HepG2 (cell line): ENCODE data around the gene CREG1. TPM values are rescaled to one million over a fixed set of nuclear protein-coding genes. Genes with fewer than 3 reads are reported as not detected.

Source experiments
- ATF3 ChIP-seq: sonication (generic); formaldehyde crosslinking; IDR thresholded peaks from 2 replicates; pipeline ENCODE4 v1.4.0; 2020; ENCODE audit warnings: missing genetic modification reagents
- GABPA ChIP-seq, 2 experiments: IDR thresholded peaks; 2 replicates each; pipeline ENCODE4 v1.6.1; 2011 to 2016; ENCODE audit warnings: low read depth in 2 of 2, low read length in 1 of 2, missing biosample characterization in 1 of 2, missing genetic modification characterization in 1 of 2
- GMEB2 ChIP-seq: IDR thresholded peaks from 2 replicates; pipeline ENCODE4 v1.6.1; 2016; ENCODE audit warnings: missing biosample characterization, missing genetic modification reagents, low read depth
- MXD3 ChIP-seq: IDR thresholded peaks from 2 replicates; pipeline ENCODE4 v1.6.1; 2016; ENCODE audit warnings: mild to moderate bottlenecking, missing biosample characterization, missing genetic modification reagents
- RBM39 ChIP-seq: fragments of 200-400 bp; formaldehyde crosslinking; IDR thresholded peaks from one replicate; pipeline ENCODE4 v1.6.1; 2018; ENCODE audit warnings: antibody characterized with exemption, mild to moderate bottlenecking, low read depth, low read length; ENCODE audit not compliant: poor library complexity, severe bottlenecking
- REL ChIP-seq: sonication (generic); formaldehyde crosslinking; conservative IDR thresholded peaks from 2 replicates; pipeline ENCODE4 v1.8.0; 2022; ENCODE audit warnings: mild to moderate bottlenecking, missing genetic modification reagents, moderate library complexity
- REPIN1 ChIP-seq: sonication (generic); formaldehyde crosslinking; IDR thresholded peaks from 2 replicates; pipeline ENCODE4 v1.8.0; 2022; ENCODE audit warnings: missing genetic modification reagents, low read depth, mild to moderate bottlenecking, borderline replicate concordance
- SNRNP70 ChIP-seq: fragments of 200-400 bp; formaldehyde crosslinking; IDR thresholded peaks from 2 replicates; pipeline ENCODE4 v1.6.1; 2017; ENCODE audit warnings: mild to moderate bottlenecking, low read depth, low read length, moderate library complexity
- THAP11 ChIP-seq: IDR thresholded peaks from 2 replicates; pipeline ENCODE4 v1.6.1; 2016; ENCODE audit warnings: missing biosample characterization, missing genetic modification reagents
- TOPORS ChIP-seq: sonication (generic); formaldehyde crosslinking; IDR thresholded peaks from 2 replicates; pipeline ENCODE4 v1.8.0; 2023; ENCODE audit warnings: mild to moderate bottlenecking, missing genetic modification reagents
- TP53 ChIP-seq: sonication (generic); formaldehyde crosslinking; conservative IDR thresholded peaks from 2 replicates; pipeline ENCODE4 v1.4.0; 2020; ENCODE audit warnings: missing genetic modification reagents
- YY1 ChIP-seq: IDR thresholded peaks from 2 replicates; pipeline ENCODE4 v1.6.1; 2011; ENCODE audit warnings: low read length, low read depth, moderate library complexity, mild to moderate bottlenecking; ENCODE audit not compliant: insufficient read depth, insufficient replicate concordance
- ZBTB4 ChIP-seq: sonication (generic); formaldehyde crosslinking; IDR thresholded peaks from 2 replicates; pipeline ENCODE4 v1.4.0; 2020; ENCODE audit warnings: missing genetic modification reagents, mild to moderate bottlenecking, borderline replicate concordance
- ZBTB49 ChIP-seq: sonication (generic); formaldehyde crosslinking; IDR thresholded peaks from 2 replicates; pipeline ENCODE4 v1.4.0; 2020; ENCODE audit warnings: missing genetic modification reagents, borderline replicate concordance
- ZNF263 ChIP-seq: sonication (generic); formaldehyde crosslinking; IDR thresholded peaks from 2 replicates; pipeline ENCODE4 v1.4.0; 2020; ENCODE audit warnings: missing genetic modification reagents
- ZNF382 ChIP-seq: sonication (generic); formaldehyde crosslinking; IDR thresholded peaks from 2 replicates; pipeline ENCODE4 v1.5.0; 2020; ENCODE audit warnings: missing genetic modification reagents, mild to moderate bottlenecking, borderline replicate concordance
- ZNF383 ChIP-seq: sonication (generic); formaldehyde crosslinking; IDR thresholded peaks from 2 replicates; pipeline ENCODE4 v1.4.0; 2020; ENCODE audit warnings: missing genetic modification reagents, mild to moderate bottlenecking, borderline replicate concordance
- ZNF432 ChIP-seq: sonication (generic); formaldehyde crosslinking; IDR thresholded peaks from 2 replicates; pipeline ENCODE4 v1.5.0; 2020; ENCODE audit warnings: missing genetic modification reagents, mild to moderate bottlenecking, borderline replicate concordance
- polyA plus RNA-seq, 8 experiments: library from polyadenylated mRNA; depleted of rRNA in 3 of 8; stranded (reverse) in 7 of 8; unstranded in 1 of 8; fragments of >200 nt; fragmentation: Illumina TruSeq in 4 of 8; extraction: Trizol in 4 of 8; gene quantifications; 2 replicates each; pipeline versions ENCODE4 v1.2.1 to v1.2.3, GENCODE V29; 2011 to 2016; ENCODE audit warnings: low read depth in 4 of 8, missing spikeins in 1 of 8, mixed read lengths in 1 of 8; ENCODE audit not compliant: insufficient read depth in 1 of 8
- total RNA-seq, 5 experiments: library from RNA; depleted of rRNA; stranded (reverse); fragments of >200 nt; fragmentation: Illumina TruSeq; extraction: Trizol; gene quantifications; 2 replicates each; pipeline ENCODE4 v1.2.3, GENCODE V29; 2016; ENCODE audit warnings: low read depth in 1 of 5

CREG1 gene
- total and polyA plus RNA-seq, 2 of the 13 experiments (the other 11 are each of a cell fraction or from before 2014, with no cell fraction given) = 31.3 to 33.5 TPM

GRCh38 chr1:167553136-167554027 lies at the start of gene CREG1 (continued):
- TF ChIP-seq ZNF432 (CRISPR knock-in tag) = no peak; the same call in 1 of the 2 replicates
- no peak for TF ChIP-seq THAP11 (CRISPR knock-in tag)
- TF ChIP-seq ZBTB4 (CRISPR knock-in tag) = no peak
- TF ChIP-seq REPIN1 (CRISPR knock-in tag) = no peak; the same call in 1 of the 2 replicates
- TF ChIP-seq ZBTB49 (CRISPR knock-in tag) = no peak
- peak; percentile 44; the same call in 1 of the 2 replicates for TF ChIP-seq ATF3 (CRISPR knock-in tag)
- TF ChIP-seq MXD3 (CRISPR knock-in tag) = no peak
- no peak for TF ChIP-seq TP53 (CRISPR knock-in tag)
- 0 out of 2 replicates have a peak, but pooled peaks have one; percentile 71 for TF ChIP-seq TOPORS
- TF ChIP-seq ZNF382 = no peak
- TF ChIP-seq ZNF383 (CRISPR knock-in tag) = no peak
- TF ChIP-seq YY1 = peak; percentile 76
- no peak for TF ChIP-seq GABPA (IDR thresholded peaks at IDR 0.05; ENCODE audit: low read depth, low read length)
- no peak for TF ChIP-seq GABPA (CRISPR knock-in tag; IDR thresholded peaks at IDR 0.05; ENCODE audit: low read depth)
- no peak for TF ChIP-seq GMEB2 (CRISPR knock-in tag)
- TF ChIP-seq RBM39 = peak; percentile 12
- TF ChIP-seq ZNF263 = peak; percentile 56; the same call in 1 of the 2 replicates
- no peak for TF ChIP-seq REL (CRISPR knock-in tag)
- no peak for TF ChIP-seq SNRNP70
